HepG2 (cell line): ENCODE results near the gene DDX23. TPM values are rescaled to one million over a fixed set of nuclear protein-coding genes. Genes with fewer than 3 reads are reported as not detected.

Experiments
- ATAC-seq: fragments of 200-7000 bp; cut with Tn5 transposase; 3 replicates; pipeline ENCODE4 v1.9.1; 2020; ENCODE audit warnings: mild to moderate bottlenecking, moderate library complexity
- BruUV-seq: library from RNA; stranded (reverse); fragments of 400-500 nt; replicated peaks from 2 replicates; lab custom pipeline; 2021; lab: Mats Ljungman, UMichigan
- CTCF ChIA-PET: fragments of 300-600 bp; formaldehyde crosslinking; extraction: SDS; loops from one replicate; lab custom pipeline; 2021; ENCODE audit warnings: low total read pairs, inconsistent platforms, low intra/inter-chr PET ratio; lab: Yijun Ruan, JAX
- POLR2A ChIA-PET: fragments of 350-600 bp; sonication (Branson Sonifier 250); formaldehyde crosslinking; loops from one replicate; lab custom pipeline; 2020; ENCODE audit warnings: antibody characterized with exemption, inconsistent platforms; lab: Yijun Ruan, JAX
- DNase-seq: peaks from one replicate; pipeline ENCODE4 v3.0.0-alpha.2; 2015; ENCODE audit warnings: low spot score
- FAIRE-seq: peaks from 3 replicates; lab custom pipeline; 2011; peaks lifted over from hg19 to GRCh38; lab: Jason Lieb, UNC
- H2AFZ ChIP-seq: one replicate; pipeline ENCODE4 v1.6.1; 2011; ENCODE audit warnings: low read length, inconsistent platforms
- H3K27ac ChIP-seq: fragments of 300-600 bp; 3 replicates; pipeline ENCODE4 v1.8.0; 2011; ENCODE audit warnings: mixed run types, mild to moderate bottlenecking, mixed read lengths, low read length, inconsistent platforms; ENCODE audit not compliant: insufficient read depth; ENCODE audit errors: extremely low read length
- H3K27me3 ChIP-seq, 2 experiments: fragments of 200-600 bp in 1 of 2; 2 replicates in 1 of 2; 3 replicates in 1 of 2; pipeline versions ENCODE4 v1.6.0 to v1.8.0; 2011; ENCODE audit warnings: low read length in 2 of 2, mild to moderate bottlenecking in 2 of 2, moderate library complexity in 2 of 2, inconsistent platforms in 1 of 2; ENCODE audit not compliant: insufficient read depth in 2 of 2, control insufficient read depth in 1 of 2
- H3K36me3 ChIP-seq, 2 experiments: fragments of 200-600 bp in 1 of 2; replicated peaks in 1 of 2; 2 replicates in 1 of 2; 3 replicates in 1 of 2; pipeline versions ENCODE4 v1.5.1 to v1.8.0; 2011; ENCODE audit warnings: low read length in 2 of 2, inconsistent platforms in 1 of 2; ENCODE audit not compliant: insufficient read depth in 2 of 2, control insufficient read depth in 1 of 2
- H3K4me1 ChIP-seq: 2 replicates; pipeline ENCODE4 v1.5.1; 2012; ENCODE audit warnings: low read length, inconsistent platforms; ENCODE audit not compliant: insufficient read depth
- H3K4me2 ChIP-seq: 2 replicates; pipeline ENCODE4 v1.6.0; 2011; ENCODE audit warnings: low read depth, low read length, inconsistent platforms
- H3K4me3 ChIP-seq, 3 experiments: fragments of 200-600 bp in 1 of 3; sonication (generic), shearing (Covaris generic) in 1 of 3; replicated peaks in 1 of 3; 2 replicates each; pipeline ENCODE4 v1.5.1; 2011 to 2016; ENCODE audit warnings: low read length in 3 of 3, inconsistent platforms in 2 of 3, low read depth in 2 of 3, mild to moderate bottlenecking in 2 of 3, control low read depth in 1 of 3, mixed read lengths in 1 of 3; ENCODE audit not compliant: insufficient read depth in 1 of 3
- H3K79me2 ChIP-seq: one replicate; pipeline ENCODE4 v1.6.1; 2011; ENCODE audit warnings: low read length, inconsistent platforms; ENCODE audit not compliant: insufficient read depth
- H3K9ac ChIP-seq: 2 replicates; pipeline ENCODE4 v1.6.0; 2011; ENCODE audit warnings: mild to moderate bottlenecking, low read depth, low read length, inconsistent platforms; ENCODE audit not compliant: insufficient read depth
- H3K9me3 ChIP-seq: 2 replicates; pipeline ENCODE4 v1.5.1; 2012; ENCODE audit warnings: mild to moderate bottlenecking, low read length
- H4K20me1 ChIP-seq: 2 replicates; pipeline ENCODE4 v1.6.0; 2011; ENCODE audit warnings: inconsistent platforms, mild to moderate bottlenecking, low read length, moderate library complexity; ENCODE audit not compliant: insufficient read depth
- FUBP1 ChIP-seq: sonication (generic); formaldehyde crosslinking; IDR thresholded peaks from 2 replicates; pipeline ENCODE4 v1.5.1; 2020; ENCODE audit warnings: missing genetic modification reagents, mild to moderate bottlenecking, borderline replicate concordance
- JUN ChIP-seq: sonication (generic); formaldehyde crosslinking; IDR thresholded peaks from 2 replicates; pipeline ENCODE4 v1.4.0; 2020; ENCODE audit warnings: mild to moderate bottlenecking, missing genetic modification reagents
- JUNB ChIP-seq: sonication (generic); formaldehyde crosslinking; IDR thresholded peaks from 2 replicates; pipeline ENCODE4 v1.8.0; 2022; ENCODE audit warnings: missing genetic modification reagents, mild to moderate bottlenecking, borderline replicate concordance
- KDM3A ChIP-seq: IDR thresholded peaks from 2 replicates; pipeline ENCODE4 v1.6.1; 2018; ENCODE audit warnings: low read depth, missing compliant biosample characterization
- KLF12 ChIP-seq: sonication (generic); formaldehyde crosslinking; IDR thresholded peaks from 2 replicates; pipeline ENCODE4 v1.4.0; 2020; ENCODE audit warnings: missing genetic modification reagents, borderline replicate concordance
- MTA1 ChIP-seq: sonication (generic); formaldehyde crosslinking; IDR thresholded peaks from 2 replicates; pipeline ENCODE4 v1.4.0; 2020; ENCODE audit warnings: missing genetic modification reagents, mild to moderate bottlenecking, borderline replicate concordance
- SAFB2 ChIP-seq: sonication (generic); formaldehyde crosslinking; IDR thresholded peaks from 2 replicates; pipeline ENCODE4 v1.5.1; 2020; ENCODE audit warnings: missing genetic modification reagents, low read depth, mild to moderate bottlenecking, borderline replicate concordance
- SMC3 ChIP-seq: IDR thresholded peaks from 2 replicates; pipeline ENCODE4 v1.6.1; 2011; ENCODE audit warnings: low read length, improper control_type of control experiment
- ZKSCAN5 ChIP-seq: sonication (generic); formaldehyde crosslinking; IDR thresholded peaks from 2 replicates; pipeline ENCODE4 v1.5.1; 2020; ENCODE audit warnings: mild to moderate bottlenecking, missing genetic modification reagents
- ZNF562 ChIP-seq: sonication (generic); formaldehyde crosslinking; IDR thresholded peaks from 2 replicates; pipeline ENCODE4 v1.8.0; 2022; ENCODE audit warnings: missing genetic modification reagents, borderline replicate concordance
- WGBS: methylation state at CpG from one replicate; pipeline ENCODE4 v1.1.6; 2017; ENCODE audit warnings: low lambda C conversion rate; 5-methylcytosine and 5-hydroxymethylcytosine counted together
- in situ Hi-C: cut with HindIII; loops from 2 replicates; pipeline ENCODE4 v1.10.0; 2017; ENCODE audit warnings: low pct_unique_long_range_greater_than_20kb; ENCODE audit not compliant: extremely low pct_ligation_motif_present
- intact Hi-C: fragments of 100-400 bp; cut with micrococcal nuclease; formaldehyde crosslinking; loops from one replicate; pipeline ENCODE4 v1.10.0; 2022; ENCODE audit not compliant: unreplicated experiment
- polyA plus RNA-seq, 8 experiments: library from polyadenylated mRNA; depleted of rRNA in 3 of 8; stranded (reverse) in 7 of 8; unstranded in 1 of 8; fragments of >200 nt; fragmentation: Illumina TruSeq in 4 of 8; extraction: Trizol in 4 of 8; gene quantifications; 2 replicates each; pipeline versions ENCODE4 v1.2.1 to v1.2.3, GENCODE V29; 2011 to 2016; ENCODE audit warnings: low read depth in 4 of 8, missing spikeins in 1 of 8, mixed read lengths in 1 of 8; ENCODE audit not compliant: insufficient read depth in 1 of 8
- total RNA-seq, 5 experiments: library from RNA; depleted of rRNA; stranded (reverse); fragments of >200 nt; fragmentation: Illumina TruSeq; extraction: Trizol; gene quantifications; 2 replicates each; pipeline ENCODE4 v1.2.3, GENCODE V29; 2016; ENCODE audit warnings: low read depth in 1 of 5

The DDX23 gene
- total and polyA plus RNA-seq, 2 of the 13 experiments (the other 11 are each of a cell fraction or from before 2014, with no cell fraction given): 35.7 to 90.0 TPM

GRCh38 chr12:48822139-48822538, 29.8 kb downstream of the DDX23 start:
- H3K27ac ChIP-seq: no peak overlapping the region
- no peak overlapping the region for H3K9ac ChIP-seq
- DNase-seq (no peak), ATAC-seq (no peak), FAIRE-seq (no peak)
- CTCF ChIA-PET: no interaction called here
- H3K9me3 ChIP-seq: no peaks in the 10 kb centered on the region
- peaks cover 9 to 78% of the 10 kb centered on the region in 2 experiments for H3K27me3 ChIP-seq
- no peak overlapping the region for H3K4me3 ChIP-seq
- no peak overlapping the region for H3K4me2 ChIP-seq
- no peaks in the 10 kb centered on the region for H3K36me3 ChIP-seq
- peaks cover 2% of the 10 kb centered on the region; the same call in 1 of the 2 replicates for H4K20me1 ChIP-seq
- no peaks in the 10 kb centered on the region for H3K79me2 ChIP-seq
- no peak for TF ChIP-seq ZNF562 (CRISPR knock-in tag)
- TF ChIP-seq KDM3A (CRISPR knock-in tag): no peak
- TF ChIP-seq, all 625 proteins: peak for 0
- WGBS: 9% methylated on average over 5 of the region's 5 CpGs
- Histone ChIP-seq H3K4me1 (peaks cover 8% of the 10 kb centered on the region; the same call in 1 of the 2 replicates), H2AFZ (no peak overlapping the region)
- POLR2A ChIA-PET: no interaction called here
- in situ Hi-C loops (no loop called here), intact Hi-C loops (no loop called here)
- BruUV-seq: no TSS peak

- no TSS peak for BruUV-seq
- Histone ChIP-seq H4K20me1 (peaks cover 3% of the 10 kb centered on the region; the same call in 1 of the 2 replicates), H2AFZ (no peak overlapping the region), H3K4me2 (no peak overlapping the region), H3K9ac (no peak overlapping the region), H3K9me3 (no peaks in the 10 kb centered on the region), H3K4me1 (peaks cover 19% of the 10 kb centered on the region), H3K4me3 (no peak overlapping the region), H3K27ac (no peak overlapping the region), H3K79me2 (no peaks in the 10 kb centered on the region), H3K36me3 (no peaks in the 10 kb centered on the region), H3K27me3 (peaks cover 13 to 87% of the 10 kb centered on the region in 2 experiments)
- intact Hi-C loops: no loop called here
- 24% methylated on average over 5 of the region's 5 CpGs for WGBS
- in situ Hi-C loops: no loop called here
- POLR2A ChIA-PET: no interaction called here
- CTCF ChIA-PET: no interaction called here
- DNase-seq (no peak), ATAC-seq (no peak), FAIRE-seq (no peak)
- TF ChIP-seq SMC3 (no peak), JUNB (CRISPR knock-in tag) (no peak), FUBP1 (no peak), JUN (CRISPR knock-in tag) (no peak), ZKSCAN5 (CRISPR knock-in tag) (no peak), MTA1 (CRISPR knock-in tag) (no peak), SAFB2 (CRISPR knock-in tag) (no peak), KLF12 (CRISPR knock-in tag) (no peak)
These were observed 31.8 kb downstream of the DDX23 start for GRCh38 chr12:48819986-48820725.
